ENCODE results near the gene RNF157. TPM values are rescaled to one million over a fixed set of nuclear protein-coding genes. Genes with fewer than 3 reads are reported as not detected.
"Not testable (repeated sequence)": the region's sequence is repeated elsewhere in the genome, so short reads cannot be mapped to it uniquely, and the experiment has no call there.

RNF157 gene
- total and polyA plus RNA-seq, 10 of the 15 experiments (the other 5 are each of a cell fraction or from before 2014, with no cell fraction given): 1.4 to 15.9 (median 9.6) TPM

DNA sequence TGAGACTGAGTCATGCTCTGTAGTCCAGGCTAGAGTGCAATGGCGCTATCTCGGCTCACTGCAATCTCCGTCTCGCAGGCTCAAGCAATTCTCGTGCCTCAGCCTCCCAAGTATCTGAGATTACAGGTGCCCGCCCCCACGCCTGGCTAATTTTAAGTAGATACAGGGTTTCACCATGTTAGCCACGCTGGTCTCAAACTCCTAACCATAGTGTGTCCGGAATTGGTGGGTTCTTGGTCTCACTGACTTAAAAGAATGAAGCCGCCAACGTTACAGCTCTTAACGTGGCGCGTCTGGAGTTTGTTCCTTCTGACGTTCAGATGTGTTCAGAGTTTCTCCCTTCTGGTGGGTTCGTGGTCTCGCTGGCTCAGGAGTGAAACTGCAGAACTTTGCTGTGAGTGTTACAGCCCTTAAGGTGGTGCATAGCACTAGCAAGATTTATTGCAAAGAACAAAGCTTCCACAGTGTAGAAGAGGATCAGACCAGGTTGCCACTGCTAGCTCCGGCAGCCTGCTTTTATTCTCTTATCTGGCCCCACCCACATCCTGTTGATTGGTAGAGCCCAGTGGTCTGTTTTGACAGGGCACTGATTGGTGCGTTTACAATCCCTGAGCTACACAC is 16.2 kb upstream of the RNF157 start:
- H3K9ac ChIP-seq (ENCODE audit: control insufficient read depth, insufficient read depth, low read length); H3K27me3 ChIP-seq (replicated peaks in 1 of 2; ENCODE audit: control insufficient read depth in 2 of 2, insufficient read depth in 2 of 2, low read length in 1 of 2); ATAC-seq; H4K20me1 ChIP-seq (ENCODE audit: control insufficient read depth, insufficient read depth); H3K9me3 ChIP-seq (replicated peaks; ENCODE audit: control insufficient read depth, insufficient read depth, low read length); H2AFZ ChIP-seq (ENCODE audit: control insufficient read depth, low read depth, low read length); RAD21 ChIA-PET (ENCODE audit: unreplicated experiment); intact Hi-C loops (cut with micrococcal nuclease; ENCODE audit: unreplicated experiment); H3K4me3 ChIP-seq; H3K79me2 ChIP-seq (ENCODE audit: control insufficient read depth, insufficient read depth, low read length); DNase-seq (ENCODE audit: low read depth, low spot score); H3K4me2 ChIP-seq (ENCODE audit: control insufficient read depth, insufficient read depth); CTCF ChIA-PET; H3K36me3 ChIP-seq (ENCODE audit: control insufficient read depth in 2 of 2, insufficient read depth in 2 of 2, low read length in 1 of 2); FAIRE-seq; H3K27ac ChIP-seq (ENCODE audit: control insufficient read depth, insufficient read depth); BruUV-seq (replicated peaks): not testable (repeated sequence)
- WGBS (ENCODE audit: insufficient coverage, insufficient replicate concordance, low lambda C conversion rate, missing lambda C conversion rate): 74% methylated on average over 19 of the region's 19 CpGs
- H3K4me1 ChIP-seq (ENCODE audit: control insufficient read depth, insufficient read depth, low read length): peaks cover 32% of the 10 kb centered on the region
- ChIA-PET POLR2A (interaction anchor here (0.7 to 16.9 kb wide), 2 partner anchors 9 to 188 kb away, joined by 3 to 341 read pairs; partner anchors contain the start of gene UBALD2), SMC1A (ENCODE audit: uncharacterized antibody, unreplicated experiment) (interaction anchor here (0.6 to 13.9 kb wide), 5 partner anchors 5 to 56 kb away, joined by 3 to 226 read pairs (median 3); partner anchors contain the start of gene UBALD2)
- TF ChIP-seq, protein P1, sequence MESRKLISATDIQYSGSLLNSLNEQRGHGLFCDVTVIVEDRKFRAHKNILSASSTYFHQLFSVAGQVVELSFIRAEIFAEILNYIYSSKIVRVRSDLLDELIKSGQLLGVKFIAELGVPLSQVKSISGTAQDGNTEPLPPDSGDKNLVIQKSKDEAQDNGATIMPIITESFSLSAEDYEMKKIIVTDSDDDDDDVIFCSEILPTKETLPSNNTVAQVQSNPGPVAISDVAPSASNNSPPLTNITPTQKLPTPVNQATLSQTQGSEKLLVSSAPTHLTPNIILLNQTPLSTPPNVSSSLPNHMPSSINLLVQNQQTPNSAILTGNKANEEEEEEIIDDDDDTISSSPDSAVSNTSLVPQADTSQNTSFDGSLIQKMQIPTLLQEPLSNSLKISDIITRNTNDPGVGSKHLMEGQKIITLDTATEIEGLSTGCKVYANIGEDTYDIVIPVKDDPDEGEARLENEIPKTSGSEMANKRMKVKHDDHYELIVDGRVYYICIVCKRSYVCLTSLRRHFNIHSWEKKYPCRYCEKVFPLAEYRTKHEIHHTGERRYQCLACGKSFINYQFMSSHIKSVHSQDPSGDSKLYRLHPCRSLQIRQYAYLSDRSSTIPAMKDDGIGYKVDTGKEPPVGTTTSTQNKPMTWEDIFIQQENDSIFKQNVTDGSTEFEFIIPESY (IDR thresholded peaks at IDR 0.05): 0 out of 2 replicates have a peak, but pooled peaks have one; percentile 73
- in situ Hi-C loops (cut with MboI): loop anchor here (25.0 kb wide), 2 partner anchors 1206 to 1906 kb away; partner anchors contain the start of gene SYNGR2

DNA sequence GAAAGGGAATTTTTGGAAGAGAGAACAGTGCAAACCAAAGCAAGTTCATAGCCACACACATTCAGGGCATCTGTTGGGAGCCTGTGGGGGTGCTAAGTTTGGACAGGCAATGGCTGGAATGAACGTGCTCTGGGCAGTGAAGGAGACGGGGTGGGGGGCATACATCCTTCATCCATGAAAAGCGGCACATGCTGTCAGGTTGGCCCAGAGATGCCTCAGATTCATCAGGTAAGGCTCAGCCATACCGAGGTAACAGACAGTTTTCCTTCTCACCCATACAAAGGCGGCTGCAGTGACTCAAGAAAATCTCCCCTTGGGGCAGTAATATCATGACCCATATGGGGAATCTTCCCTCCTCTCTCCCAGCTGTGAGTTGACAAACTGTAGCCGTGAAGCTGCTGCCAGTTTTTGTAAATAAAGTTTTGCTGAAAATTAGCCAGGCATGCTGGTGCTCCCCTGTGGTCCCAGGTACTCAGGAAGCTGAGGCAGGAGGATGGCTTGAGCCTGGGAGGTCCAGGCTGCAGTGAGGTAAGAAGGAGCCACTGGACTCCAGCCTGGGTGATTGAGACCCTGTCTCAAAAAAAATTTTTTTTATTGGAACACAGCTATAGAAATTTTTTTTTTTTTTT is 15.6 kb upstream of the RNF157 start:
- in situ Hi-C loops (cut with MboI) (loop anchor here (25.0 kb wide), 2 partner anchors 1206 to 1906 kb away; partner anchors contain the start of gene SYNGR2), intact Hi-C loops (cut with micrococcal nuclease; ENCODE audit: unreplicated experiment) (no loop called here)
- H2AFZ ChIP-seq (ENCODE audit: control insufficient read depth, low read depth, low read length): no peak overlapping the region
- no peak overlapping the region for H3K4me3 ChIP-seq
- ATAC-seq (no peak), FAIRE-seq (no peak), DNase-seq (ENCODE audit: low read depth, low spot score) (no peak)
- H3K27ac ChIP-seq (ENCODE audit: control insufficient read depth, insufficient read depth): no peak overlapping the region
- H3K27me3 ChIP-seq (replicated peaks in 1 of 2; ENCODE audit: control insufficient read depth in 2 of 2, insufficient read depth in 2 of 2, low read length in 1 of 2): no peaks in the 10 kb centered on the region
- no peaks in the 10 kb centered on the region for H3K79me2 ChIP-seq (ENCODE audit: control insufficient read depth, insufficient read depth, low read length)
- peaks cover 28% of the 10 kb centered on the region for H3K4me1 ChIP-seq (ENCODE audit: control insufficient read depth, insufficient read depth, low read length)
- RAD21 ChIA-PET (ENCODE audit: unreplicated experiment): no interaction called here
- no peaks in the 10 kb centered on the region for H4K20me1 ChIP-seq (ENCODE audit: control insufficient read depth, insufficient read depth)
- no TSS peak for BruUV-seq (replicated peaks)
- H3K9me3 ChIP-seq (replicated peaks; ENCODE audit: control insufficient read depth, insufficient read depth, low read length): no peaks in the 10 kb centered on the region; the same call in 2 of the 3 replicates
- CTCF ChIA-PET: no interaction called here
- 31% methylated on average over 6 of the region's 6 CpGs for WGBS (ENCODE audit: insufficient coverage, insufficient replicate concordance, low lambda C conversion rate, missing lambda C conversion rate)
- SMC1A ChIA-PET (ENCODE audit: uncharacterized antibody, unreplicated experiment): interaction anchor here (0.6 to 13.9 kb wide), 5 partner anchors 6 to 55 kb away, joined by 3 to 226 read pairs (median 3); partner anchors contain the start of gene UBALD2
- H3K36me3 ChIP-seq (ENCODE audit: control insufficient read depth in 2 of 2, insufficient read depth in 2 of 2, low read length in 1 of 2): no peaks in the 10 kb centered on the region
- H3K9ac ChIP-seq (ENCODE audit: control insufficient read depth, insufficient read depth, low read length): no peak overlapping the region
- POLR2A ChIA-PET: interaction anchor here (0.7 to 16.9 kb wide), 3 partner anchors 10 to 189 kb away, joined by 3 to 341 read pairs (median 3); partner anchors contain the start of gene UBALD2
- no peak overlapping the region for H3K4me2 ChIP-seq (ENCODE audit: control insufficient read depth, insufficient read depth)
- TF ChIP-seq, protein P2, sequence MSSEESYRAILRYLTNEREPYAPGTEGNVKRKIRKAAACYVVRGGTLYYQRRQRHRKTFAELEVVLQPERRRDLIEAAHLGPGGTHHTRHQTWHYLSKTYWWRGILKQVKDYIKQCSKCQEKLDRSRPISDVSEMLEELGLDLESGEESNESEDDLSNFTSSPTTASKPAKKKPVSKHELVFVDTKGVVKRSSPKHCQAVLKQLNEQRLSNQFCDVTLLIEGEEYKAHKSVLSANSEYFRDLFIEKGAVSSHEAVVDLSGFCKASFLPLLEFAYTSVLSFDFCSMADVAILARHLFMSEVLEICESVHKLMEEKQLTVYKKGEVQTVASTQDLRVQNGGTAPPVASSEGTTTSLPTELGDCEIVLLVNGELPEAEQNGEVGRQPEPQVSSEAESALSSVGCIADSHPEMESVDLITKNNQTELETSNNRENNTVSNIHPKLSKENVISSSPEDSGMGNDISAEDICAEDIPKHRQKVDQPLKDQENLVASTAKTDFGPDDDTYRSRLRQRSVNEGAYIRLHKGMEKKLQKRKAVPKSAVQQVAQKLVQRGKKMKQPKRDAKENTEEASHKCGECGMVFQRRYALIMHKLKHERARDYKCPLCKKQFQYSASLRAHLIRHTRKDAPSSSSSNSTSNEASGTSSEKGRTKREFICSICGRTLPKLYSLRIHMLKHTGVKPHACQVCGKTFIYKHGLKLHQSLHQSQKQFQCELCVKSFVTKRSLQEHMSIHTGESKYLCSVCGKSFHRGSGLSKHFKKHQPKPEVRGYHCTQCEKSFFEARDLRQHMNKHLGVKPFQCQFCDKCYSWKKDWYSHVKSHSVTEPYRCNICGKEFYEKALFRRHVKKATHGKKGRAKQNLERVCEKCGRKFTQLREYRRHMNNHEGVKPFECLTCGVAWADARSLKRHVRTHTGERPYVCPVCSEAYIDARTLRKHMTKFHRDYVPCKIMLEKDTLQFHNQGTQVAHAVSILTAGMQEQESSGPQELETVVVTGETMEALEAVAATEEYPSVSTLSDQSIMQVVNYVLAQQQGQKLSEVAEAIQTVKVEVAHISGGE (CRISPR knock-in tag; IDR thresholded peaks at IDR 0.05): no peak
- TF ChIP-seq, protein P3, sequence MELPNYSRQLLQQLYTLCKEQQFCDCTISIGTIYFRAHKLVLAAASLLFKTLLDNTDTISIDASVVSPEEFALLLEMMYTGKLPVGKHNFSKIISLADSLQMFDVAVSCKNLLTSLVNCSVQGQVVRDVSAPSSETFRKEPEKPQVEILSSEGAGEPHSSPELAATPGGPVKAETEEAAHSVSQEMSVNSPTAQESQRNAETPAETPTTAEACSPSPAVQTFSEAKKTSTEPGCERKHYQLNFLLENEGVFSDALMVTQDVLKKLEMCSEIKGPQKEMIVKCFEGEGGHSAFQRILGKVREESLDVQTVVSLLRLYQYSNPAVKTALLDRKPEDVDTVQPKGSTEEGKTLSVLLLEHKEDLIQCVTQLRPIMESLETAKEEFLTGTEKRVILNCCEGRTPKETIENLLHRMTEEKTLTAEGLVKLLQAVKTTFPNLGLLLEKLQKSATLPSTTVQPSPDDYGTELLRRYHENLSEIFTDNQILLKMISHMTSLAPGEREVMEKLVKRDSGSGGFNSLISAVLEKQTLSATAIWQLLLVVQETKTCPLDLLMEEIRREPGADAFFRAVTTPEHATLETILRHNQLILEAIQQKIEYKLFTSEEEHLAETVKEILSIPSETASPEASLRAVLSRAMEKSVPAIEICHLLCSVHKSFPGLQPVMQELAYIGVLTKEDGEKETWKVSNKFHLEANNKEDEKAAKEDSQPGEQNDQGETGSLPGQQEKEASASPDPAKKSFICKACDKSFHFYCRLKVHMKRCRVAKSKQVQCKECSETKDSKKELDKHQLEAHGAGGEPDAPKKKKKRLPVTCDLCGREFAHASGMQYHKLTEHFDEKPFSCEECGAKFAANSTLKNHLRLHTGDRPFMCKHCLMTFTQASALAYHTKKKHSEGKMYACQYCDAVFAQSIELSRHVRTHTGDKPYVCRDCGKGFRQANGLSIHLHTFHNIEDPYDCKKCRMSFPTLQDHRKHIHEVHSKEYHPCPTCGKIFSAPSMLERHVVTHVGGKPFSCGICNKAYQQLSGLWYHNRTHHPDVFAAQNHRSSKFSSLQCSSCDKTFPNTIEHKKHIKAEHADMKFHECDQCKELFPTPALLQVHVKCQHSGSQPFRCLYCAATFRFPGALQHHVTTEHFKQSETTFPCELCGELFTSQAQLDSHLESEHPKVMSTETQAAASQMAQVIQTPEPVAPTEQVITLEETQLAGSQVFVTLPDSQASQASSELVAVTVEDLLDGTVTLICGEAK (IDR thresholded peaks at IDR 0.05; ENCODE audit: borderline replicate concordance): 0 out of 2 replicates have a peak, but pooled peaks have one; percentile 47

Data from GM12878 (cell line).